ENCODE data around the gene HSFX3.

- no peak for TF ChIP-seq ESRRG (CRISPR knock-in tag; IDR thresholded peaks at IDR 0.05)
- no peak for TF ChIP-seq ZFP3 (CRISPR knock-in tag; IDR thresholded peaks at IDR 0.05)
- TF ChIP-seq TSHZ2 (CRISPR knock-in tag; IDR thresholded peaks at IDR 0.05), result no peak
- no peak for TF ChIP-seq PATZ1 (CRISPR knock-in tag; IDR thresholded peaks at IDR 0.05; ENCODE audit: borderline replicate concordance)
- TF ChIP-seq GLIS3 (CRISPR knock-in tag; IDR thresholded peaks at IDR 0.05), result no peak
- no peak for TF ChIP-seq ARNTL (CRISPR knock-in tag; IDR thresholded peaks at IDR 0.05; ENCODE audit: borderline replicate concordance, low read depth)
These were observed 10.2 kb downstream of the HSFX3 start for GRCh38 chrX:149539283-149540130.
